ENCODE results near the gene ARID4B.
"Not testable (repeated sequence)": the region's sequence is repeated elsewhere in the genome, so short reads cannot be mapped to it uniquely, and the experiment has no call there.

Gene ARID4B

DNA sequence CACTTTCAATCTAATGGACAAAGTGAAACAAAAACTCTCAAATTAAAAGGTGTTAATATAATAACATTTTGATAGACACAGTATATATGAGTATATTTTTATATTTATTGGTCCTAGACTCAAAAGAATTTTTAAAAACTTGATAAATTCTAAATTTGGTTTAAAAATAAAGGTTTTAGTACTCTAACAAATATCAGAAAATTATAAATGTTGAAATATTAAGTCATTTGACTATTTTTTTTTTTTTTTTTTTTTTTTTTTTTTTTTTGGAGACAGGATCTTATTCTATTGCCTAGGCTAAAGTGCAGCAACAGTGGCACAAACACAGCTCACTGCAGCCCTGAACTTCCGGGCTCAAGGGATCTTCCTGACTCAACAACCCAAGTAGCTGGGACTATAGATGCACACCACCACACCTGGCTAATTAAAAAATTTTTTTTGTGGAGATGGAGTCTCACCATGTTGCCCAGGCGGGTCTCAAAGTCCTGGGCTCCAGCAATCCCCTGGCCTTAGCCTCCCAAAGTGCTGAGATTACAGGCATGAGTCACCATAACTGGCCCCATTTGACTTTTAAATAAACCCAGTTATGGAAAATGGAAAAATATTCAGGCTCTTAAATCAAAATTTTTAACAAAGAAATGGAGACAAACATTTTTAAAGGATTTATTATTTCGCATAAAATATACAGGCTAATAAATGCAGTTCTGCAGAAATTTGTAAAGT is 106.2 kb downstream of the ARID4B start:
- no peak for DNase-seq

DNA sequence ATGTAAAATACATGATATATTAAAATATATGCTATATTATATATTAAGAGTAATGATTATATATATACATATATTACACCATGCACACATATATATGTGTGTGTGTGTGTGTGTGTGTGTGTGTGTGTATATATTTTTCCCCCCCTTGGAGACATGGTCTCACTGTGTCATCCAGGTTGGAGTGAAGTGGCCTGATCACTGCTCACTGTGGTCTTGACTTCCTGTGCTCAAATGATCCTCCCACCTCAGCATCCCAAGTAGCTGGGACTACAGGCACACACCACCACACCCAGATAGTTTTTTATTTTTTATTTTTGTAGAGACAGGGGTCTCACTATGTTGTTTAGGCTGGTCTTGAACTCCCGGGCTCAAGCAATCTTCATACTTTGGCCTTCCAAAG is 112.5 kb downstream of the ARID4B start:
- no peak for DNase-seq

DNA sequence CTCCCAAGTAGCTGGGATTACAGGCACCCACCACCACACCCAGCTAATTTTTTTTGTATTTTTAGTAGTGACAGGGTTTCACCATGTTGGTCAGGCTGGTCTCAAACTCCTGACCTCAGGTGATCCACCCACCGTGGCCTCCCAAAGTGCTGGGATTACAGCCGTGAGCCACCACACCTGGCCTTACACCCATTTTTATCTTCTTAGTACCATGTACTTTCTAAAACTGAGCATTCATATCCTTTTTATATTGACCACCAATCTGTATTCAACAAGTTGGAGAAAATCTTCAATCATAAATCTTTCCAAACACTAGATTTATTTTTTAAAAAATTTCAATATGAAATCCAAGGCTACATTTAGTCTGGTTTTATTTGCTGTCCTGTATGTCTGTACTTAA is 113.0 kb downstream of the ARID4B start:
- not testable (repeated sequence) for DNase-seq

GRCh38 chr1:235213752-235214151 is 114.2 kb downstream of the ARID4B start:
- no peak for DNase-seq

DNA sequence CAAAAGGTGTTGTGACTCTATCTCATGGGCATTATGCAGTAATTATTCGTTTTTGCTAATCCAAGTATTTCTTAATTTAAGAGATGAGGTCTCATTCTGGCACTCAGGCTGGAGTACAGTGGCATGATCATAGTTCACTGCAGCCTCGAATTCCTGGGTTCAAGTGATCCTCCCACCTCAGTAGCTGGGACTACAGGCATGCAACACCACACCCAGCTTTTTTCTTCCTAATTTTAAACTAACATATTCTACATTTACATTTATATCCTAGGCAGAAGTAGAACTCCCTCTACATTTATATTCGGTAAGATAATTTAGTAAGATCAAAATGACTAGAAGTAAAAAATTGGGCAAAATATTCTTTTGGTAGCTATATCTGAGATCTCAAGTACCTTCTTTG is 116.5 kb downstream of the ARID4B start:
- no peak for DNase-seq

GRCh38 chr1:235207209-235207565 is 120.8 kb downstream of the ARID4B start:
- DNase-seq: no peak

DNA sequence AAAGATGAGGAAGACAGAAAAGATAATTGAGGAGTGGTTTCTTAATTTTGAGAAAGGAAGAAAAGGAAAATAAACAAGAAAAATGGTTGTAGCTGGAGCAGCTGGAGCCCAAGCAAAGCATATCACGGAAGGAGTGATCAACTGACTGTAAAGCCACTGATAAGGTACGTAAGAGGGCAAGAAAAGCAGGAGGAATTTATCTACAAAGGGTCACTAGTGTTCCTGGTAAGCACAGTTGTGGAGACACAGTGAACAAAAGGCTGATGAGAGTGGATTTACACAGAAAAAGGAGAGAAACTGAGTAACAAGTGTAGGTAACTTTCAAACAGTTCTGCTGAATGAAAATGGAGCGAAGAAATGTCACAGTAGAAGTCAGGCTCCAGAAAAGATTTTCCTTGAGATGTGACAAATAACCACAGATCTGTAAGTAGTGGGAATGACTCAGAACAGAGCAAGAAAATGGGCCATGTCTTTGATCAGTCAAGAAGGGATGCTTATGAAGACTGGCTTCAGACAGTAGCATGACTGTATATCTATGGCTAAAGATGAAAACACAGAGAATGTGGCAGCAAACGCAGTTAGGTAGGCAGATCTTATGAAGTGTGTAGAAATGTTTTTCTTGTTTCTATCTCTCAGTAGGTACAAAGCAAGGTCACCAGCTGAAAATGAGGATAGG is 121.3 kb downstream of the ARID4B start:
- DNase-seq: no peak

GRCh38 chr1:235205687-235206086 is 122.3 kb downstream of the ARID4B start:
- no peak for DNase-seq

- no peak for DNase-seq
Measured at GRCh38 chr1:235203428-235203827, 124.6 kb downstream of the ARID4B start.

- DNase-seq: not testable (repeated sequence)
Measured at GRCh38 chr1:235202447-235202846, 125.5 kb downstream of the ARID4B start.

DNA sequence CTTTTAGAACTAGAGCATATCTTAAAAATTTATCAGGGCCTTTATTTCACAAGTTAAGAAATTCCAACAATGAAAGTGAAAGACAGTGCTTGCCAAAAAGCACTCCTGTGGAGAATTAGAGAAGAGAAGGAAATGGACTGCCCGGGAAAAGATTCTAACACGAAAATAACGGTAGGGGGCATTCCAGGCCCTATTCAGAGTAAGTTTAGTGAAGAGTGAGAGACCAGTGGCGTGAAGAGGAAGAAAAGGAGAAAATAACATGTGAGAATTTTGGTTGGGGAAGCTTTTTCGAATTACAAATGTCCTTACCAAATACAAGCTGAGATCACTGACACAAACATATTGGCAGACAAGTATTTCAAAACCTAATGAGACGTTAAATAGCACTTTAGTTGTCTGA is 128.5 kb downstream of the ARID4B start:
- DNase-seq: peak in 1 of 2 experiments; percentile 7

GRCh38 chr1:235190431-235190830 is 137.5 kb downstream of the ARID4B start:
- DNase-seq: no peak

DNA sequence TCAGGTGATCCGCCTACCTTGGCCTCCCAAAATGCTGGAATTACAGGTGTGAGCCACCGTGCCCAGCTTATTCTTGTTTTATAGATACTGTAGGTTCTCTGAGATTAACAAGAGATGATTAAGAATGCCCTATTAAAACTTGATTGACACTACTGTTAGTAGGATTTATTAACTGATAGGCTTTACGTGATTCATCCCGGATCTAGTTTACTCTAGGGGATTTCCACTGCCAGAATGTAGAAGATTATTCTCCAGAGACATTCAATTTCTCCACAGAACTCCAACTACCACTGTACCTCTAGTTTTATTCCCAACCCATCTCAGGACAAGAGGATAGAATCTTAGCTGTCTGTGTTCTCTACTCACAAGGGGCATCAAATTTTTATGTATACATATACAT is 140.7 kb downstream of the ARID4B start:
- no peak for DNase-seq

GRCh38 chr1:235181561-235182245 is 146.3 kb downstream of the ARID4B start:
- DNase-seq: no peak

DNA sequence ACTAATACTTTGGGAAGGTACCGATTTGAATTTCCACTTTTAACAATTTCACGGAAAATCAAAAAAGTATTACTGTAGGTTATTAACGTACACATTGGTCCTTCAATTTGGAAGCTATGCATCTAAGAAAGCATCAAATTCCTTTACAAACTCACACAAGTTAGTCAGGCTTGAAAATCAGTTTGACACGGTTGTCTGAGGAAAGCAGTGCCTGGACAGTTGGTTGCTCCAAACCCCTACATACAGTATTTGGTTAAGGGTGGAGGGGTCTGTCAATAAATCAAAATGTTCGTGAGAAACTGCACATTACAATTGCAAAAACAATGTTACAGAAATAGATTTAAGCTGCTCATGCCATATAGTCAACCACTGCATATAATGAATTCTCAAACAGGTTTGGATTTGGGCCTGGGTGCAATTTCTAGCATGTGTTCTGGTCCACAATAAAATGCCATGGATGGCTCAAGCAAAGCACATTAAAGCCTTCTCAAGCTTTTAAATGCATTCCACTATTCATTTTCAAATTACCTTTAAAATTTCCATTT is 147.0 kb downstream of the ARID4B start:
- DNase-seq: no peak

DNA sequence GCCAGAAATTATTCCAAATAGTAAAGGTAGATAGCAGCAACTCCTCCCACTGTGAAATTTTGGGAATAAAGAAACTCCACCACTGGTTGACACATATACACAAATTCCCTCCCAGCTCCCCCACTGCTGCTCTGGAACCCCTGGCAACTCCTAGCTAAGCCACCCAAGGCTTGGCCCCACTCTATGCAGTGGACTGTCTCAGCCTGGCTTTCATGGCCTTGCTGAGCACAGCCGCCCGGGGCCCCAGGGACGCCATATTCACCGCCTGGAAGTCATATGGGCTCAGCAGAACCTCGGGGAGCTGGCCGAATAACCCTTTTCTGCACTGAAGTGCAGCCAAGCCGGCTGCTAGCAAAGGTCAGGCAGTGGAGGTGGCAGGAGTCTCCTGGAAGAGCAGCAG is 151.5 kb downstream of the ARID4B start:
- DNase-seq: no peak

GRCh38 chr1:235169986-235170385 is 158.0 kb downstream of the ARID4B start:
- DNase-seq: no peak

DNA sequence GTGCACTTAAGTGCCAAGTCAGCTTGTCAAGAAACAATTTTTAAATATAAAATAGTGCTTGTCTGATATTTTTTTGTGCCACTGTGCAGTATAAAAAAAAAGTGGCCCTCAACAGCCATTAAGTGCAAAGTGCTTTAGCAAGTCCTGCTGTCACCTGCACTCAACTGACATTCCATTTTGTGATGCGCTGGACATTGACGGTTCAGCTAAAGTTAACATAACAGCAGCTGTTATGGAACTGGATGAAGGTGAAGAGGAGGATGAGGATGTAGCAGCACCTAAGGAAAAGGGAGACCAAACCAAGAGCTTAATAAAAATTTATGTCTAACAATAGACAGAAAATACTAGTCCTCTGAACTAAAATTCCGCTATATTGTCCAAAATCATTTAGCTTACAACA is 159.6 kb downstream of the ARID4B start:
- DNase-seq: no peak

DNA sequence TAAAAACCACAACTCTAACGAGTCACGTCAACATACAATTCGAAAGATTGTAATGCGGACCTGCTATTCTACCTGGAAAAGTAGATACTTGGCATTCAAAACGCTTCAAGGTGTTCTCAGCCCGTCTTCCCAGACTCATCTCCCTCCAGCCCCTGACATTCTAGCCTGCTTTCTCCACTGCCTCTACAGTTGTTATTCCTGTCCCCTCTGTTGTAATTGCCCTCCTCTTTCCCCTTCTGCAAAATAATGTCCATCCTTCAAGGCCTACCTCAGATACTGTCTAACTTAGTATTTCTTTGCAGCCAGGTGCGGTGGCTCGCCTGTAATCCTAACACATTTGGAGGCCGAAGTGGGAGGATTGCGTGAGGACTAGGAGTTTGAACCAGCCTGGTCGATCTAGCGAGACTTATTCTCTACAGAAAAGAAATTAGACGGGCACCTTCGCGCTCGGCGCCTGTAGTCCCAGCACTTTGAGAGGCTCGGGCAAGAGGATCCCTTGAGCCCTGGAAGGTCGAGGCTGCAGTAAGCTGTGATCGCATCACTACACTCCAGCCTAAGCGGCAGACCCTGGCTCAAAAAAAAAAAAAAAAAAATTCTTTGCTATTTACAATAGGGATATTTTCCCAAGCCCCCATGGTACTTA is 166.2 kb downstream of the ARID4B start:
- DNase-seq: no peak

- peak; percentile 91 to 92 for DNase-seq
Measured at GRCh38 chr1:235160957-235161684, 166.9 kb downstream of the ARID4B start, which contains the start of gene RBM34. Gene RBM34, minus strand, starts transcription at chr1:235161250. Its CDS starts 24 bp downstream, at chr1:235161226.

- DNase-seq: no peak
Measured at GRCh38 chr1:235160383-235160956, 167.5 kb downstream of the ARID4B start.

DNA sequence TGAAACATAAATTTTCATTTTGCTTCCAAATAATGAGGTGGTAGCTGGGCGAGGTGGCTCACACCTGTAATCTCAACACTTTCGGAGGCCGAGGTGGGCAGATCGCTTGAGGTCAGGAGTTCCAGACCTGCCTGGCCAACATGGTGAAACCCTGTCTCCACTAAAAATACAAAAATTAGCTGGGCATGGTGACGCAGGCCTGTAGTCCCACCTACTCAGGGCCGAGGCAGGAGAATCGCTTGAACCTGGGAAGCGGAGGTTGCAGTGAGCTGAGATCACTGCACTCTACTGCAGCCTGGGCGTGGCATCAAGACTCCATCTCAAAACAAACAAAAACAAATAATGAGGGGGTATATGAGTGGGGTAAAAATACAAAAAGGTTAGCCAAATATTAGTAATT is 168.0 kb downstream of the ARID4B start:
- DNase-seq: not testable (repeated sequence)

Data from NCI-H446 (cell line).